GM12865 (cell line): ENCODE results near the gene DDX11.
"Not testable (repeated sequence)": the region's sequence is repeated elsewhere in the genome, so short reads cannot be mapped to it uniquely, and the experiment has no call there.

Experiments used
- DNase-seq: peaks from one replicate; pipeline ENCODE4 v3.0.0; 2010; ENCODE audit warnings: low read depth
- H3K4me3 ChIP-seq: 2 replicates; pipeline ENCODE4 v1.5.1; 2011; ENCODE audit warnings: mild to moderate bottlenecking, low read depth, low read length, control low read depth
- TF ChIP-seq, protein P1 (sequence below): IDR thresholded peaks from 2 replicates; pipeline ENCODE4 v1.5.1; 2011; ENCODE audit warnings: low read length, control low read depth, low read depth, inconsistent platforms; ENCODE audit not compliant: insufficient read depth; ENCODE audit errors: missing control alignments

DDX11 gene

DNA sequence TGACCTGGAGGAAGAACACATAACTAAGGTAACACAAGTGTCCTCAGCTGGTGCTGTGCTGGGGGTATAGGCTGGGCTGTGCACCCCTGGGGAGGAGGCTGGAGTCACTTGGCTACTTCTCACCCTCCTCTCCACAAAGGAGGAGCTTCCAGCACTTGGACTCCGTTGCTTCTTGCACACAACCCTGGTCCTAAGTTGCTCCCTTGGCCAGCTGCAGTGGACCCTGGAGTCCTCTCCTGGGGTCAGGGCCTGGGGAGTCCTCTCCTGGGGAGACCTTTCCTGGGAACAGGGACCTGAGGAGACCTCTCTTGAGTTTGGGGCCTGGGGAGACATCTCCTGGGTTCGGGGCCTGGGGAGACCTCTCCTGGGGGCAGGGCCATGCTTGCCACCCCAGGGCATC, 14.3 kb downstream of the DDX11 start:
- not testable (repeated sequence) for DNase-seq, H3K4me3 ChIP-seq

DNA sequence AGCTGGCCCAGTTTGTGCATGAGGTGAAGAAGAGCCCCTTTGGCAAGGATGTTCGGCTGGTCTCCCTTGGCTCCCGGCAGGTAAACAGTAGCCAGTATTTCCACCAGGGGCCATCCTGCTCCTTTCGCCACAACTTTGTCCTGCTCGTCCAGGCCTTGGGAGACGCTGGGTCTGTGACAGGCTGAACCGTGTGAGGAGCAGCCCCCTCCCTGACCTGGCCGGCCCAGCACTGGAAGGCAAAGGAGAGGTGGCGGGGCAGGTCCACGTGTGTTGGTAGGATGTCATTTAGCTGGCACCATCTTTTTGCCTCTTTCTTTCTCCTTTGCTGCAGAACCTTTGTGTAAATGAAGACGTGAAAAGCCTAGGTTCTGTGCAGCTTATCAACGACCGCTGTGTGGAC, 15.4 kb downstream of the DDX11 start:
- no peak overlapping the region for H3K4me3 ChIP-seq
- TF ChIP-seq, protein P1, sequence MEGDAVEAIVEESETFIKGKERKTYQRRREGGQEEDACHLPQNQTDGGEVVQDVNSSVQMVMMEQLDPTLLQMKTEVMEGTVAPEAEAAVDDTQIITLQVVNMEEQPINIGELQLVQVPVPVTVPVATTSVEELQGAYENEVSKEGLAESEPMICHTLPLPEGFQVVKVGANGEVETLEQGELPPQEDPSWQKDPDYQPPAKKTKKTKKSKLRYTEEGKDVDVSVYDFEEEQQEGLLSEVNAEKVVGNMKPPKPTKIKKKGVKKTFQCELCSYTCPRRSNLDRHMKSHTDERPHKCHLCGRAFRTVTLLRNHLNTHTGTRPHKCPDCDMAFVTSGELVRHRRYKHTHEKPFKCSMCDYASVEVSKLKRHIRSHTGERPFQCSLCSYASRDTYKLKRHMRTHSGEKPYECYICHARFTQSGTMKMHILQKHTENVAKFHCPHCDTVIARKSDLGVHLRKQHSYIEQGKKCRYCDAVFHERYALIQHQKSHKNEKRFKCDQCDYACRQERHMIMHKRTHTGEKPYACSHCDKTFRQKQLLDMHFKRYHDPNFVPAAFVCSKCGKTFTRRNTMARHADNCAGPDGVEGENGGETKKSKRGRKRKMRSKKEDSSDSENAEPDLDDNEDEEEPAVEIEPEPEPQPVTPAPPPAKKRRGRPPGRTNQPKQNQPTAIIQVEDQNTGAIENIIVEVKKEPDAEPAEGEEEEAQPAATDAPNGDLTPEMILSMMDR, result no peak
- DNase-seq, result no peak

DNA sequence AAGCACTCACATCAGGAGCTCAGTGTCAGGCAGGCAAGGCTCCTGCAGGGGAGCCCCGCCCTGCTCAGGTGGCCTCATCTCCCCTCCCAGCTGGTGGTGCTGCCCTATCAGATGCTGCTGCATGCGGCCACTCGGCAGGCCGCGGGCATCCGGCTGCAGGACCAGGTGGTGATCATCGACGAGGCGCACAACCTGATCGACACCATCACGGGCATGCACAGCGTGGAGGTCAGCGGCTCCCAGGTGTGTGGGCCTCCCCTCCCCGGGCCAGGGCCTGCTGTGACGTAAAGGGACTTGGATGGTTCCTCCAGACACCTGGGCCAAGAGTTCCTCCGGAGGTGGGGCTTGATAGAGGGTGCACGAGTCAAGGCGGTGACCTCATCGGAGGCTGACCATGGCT, 18.0 kb downstream of the DDX11 start:
- DNase-seq, H3K4me3 ChIP-seq: not testable (repeated sequence)

DNA sequence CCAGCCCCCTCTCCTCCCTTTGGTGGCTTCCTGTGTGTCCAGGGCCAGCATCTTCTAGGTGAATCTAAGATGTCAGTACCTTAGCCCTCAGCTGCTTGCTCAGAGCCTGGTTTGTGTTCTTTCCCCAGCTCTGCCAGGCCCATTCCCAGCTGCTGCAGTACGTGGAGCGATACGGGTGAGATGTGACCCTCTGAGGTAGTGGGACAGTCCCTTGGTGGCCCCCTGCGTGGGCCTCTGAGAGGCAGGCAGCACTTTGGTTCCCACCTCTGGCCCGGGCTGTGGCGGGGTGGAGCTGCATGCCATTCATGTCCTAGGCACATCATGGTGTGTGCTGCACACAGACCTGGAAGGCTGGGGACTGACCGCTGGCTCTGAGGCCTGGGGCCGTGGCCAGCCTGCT, 19.1 kb downstream of the DDX11 start:
- H3K4me3 ChIP-seq, DNase-seq: not testable (repeated sequence)

GRCh38 chr12:31095080-31095860, 21.6 kb downstream of the DDX11 start:
- DNase-seq, H3K4me3 ChIP-seq: not testable (repeated sequence)

GRCh38 chr12:31096251-31097065, 22.8 kb downstream of the DDX11 start:
- not testable (repeated sequence) for H3K4me3 ChIP-seq, DNase-seq

- DNase-seq, H3K4me3 ChIP-seq: not testable (repeated sequence)
These were observed 24.2 kb downstream of the DDX11 start for GRCh38 chr12:31097819-31098218.

- H3K4me3 ChIP-seq, DNase-seq: not testable (repeated sequence)
These were observed 24.7 kb downstream of the DDX11 start for GRCh38 chr12:31098363-31098762.

GRCh38 chr12:31098771-31099170, 25.1 kb downstream of the DDX11 start:
- not testable (repeated sequence) for DNase-seq, H3K4me3 ChIP-seq

GRCh38 chr12:31099434-31099833, 25.8 kb downstream of the DDX11 start:
- H3K4me3 ChIP-seq, DNase-seq: not testable (repeated sequence)

GRCh38 chr12:31100503-31101208, 27.0 kb downstream of the DDX11 start:
- H3K4me3 ChIP-seq, result not testable (repeated sequence)
- DNase-seq, result peak; percentile 85

DNA sequence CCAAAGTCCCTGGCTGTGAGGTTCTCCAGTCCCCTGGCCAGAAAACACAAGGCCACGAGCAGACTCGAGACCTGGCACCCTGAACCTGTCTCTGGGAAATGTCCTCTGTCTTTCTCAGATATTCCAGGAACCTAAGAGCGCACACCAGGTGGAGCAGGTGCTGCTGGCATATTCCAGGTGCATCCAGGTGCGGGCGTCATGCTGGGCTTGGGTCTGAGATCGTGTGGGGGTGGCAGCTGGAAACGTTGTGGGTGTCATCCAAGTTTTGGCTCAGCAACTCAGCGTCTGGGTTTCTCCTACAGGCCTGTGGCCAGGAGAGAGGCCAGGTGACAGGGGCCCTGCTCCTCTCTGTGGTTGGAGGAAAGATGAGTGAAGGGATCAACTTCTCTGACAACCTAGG, 28.5 kb downstream of the DDX11 start:
- not testable (repeated sequence) for H3K4me3 ChIP-seq, DNase-seq

DNA sequence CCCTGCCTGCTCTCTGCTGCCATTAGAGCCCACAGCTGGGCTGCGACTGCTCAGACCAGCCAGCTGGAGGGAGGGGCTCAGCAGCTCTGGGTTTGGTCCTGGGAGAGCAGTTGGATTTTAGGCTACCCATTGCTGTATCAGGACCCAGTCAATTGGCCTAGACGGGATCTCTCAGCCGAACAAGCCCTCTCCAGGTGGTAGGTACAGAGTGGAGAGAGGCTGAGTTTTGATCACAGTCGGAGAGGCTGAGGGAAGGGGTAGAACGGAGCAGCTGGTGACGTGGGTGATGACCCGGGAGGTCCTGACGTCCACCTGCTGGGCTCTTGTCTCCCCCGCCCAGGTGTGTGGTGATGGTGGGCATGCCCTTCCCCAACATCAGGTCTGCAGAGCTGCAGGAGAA, 28.9 kb downstream of the DDX11 start:
- not testable (repeated sequence) for DNase-seq, H3K4me3 ChIP-seq

GRCh38 chr12:31103561-31103975, 29.9 kb downstream of the DDX11 start:
- not testable (repeated sequence) for DNase-seq, H3K4me3 ChIP-seq

- not testable (repeated sequence) for H3K4me3 ChIP-seq, DNase-seq
These were observed 30.6 kb downstream of the DDX11 start for GRCh38 chr12:31104220-31104619.

- H3K4me3 ChIP-seq, DNase-seq: not testable (repeated sequence)
These were observed 31.1 kb downstream of the DDX11 start for GRCh38 chr12:31104773-31105172.
